Common myeloid progenitor, CD34-positive (primary cell): ENCODE measurements around the gene OSBPL6.

Experiments used
- CTCF ChIA-PET: fragments of 350-600 bp; sonication (Branson Sonifier 250); formaldehyde crosslinking; loops from one replicate; lab custom pipeline; 2021; ENCODE audit warnings: antibody characterized with exemption; lab: Charles Lee
- POLR2A ChIA-PET: fragments of 350-600 bp; sonication (Branson Sonifier 250); formaldehyde crosslinking; loops from one replicate; lab custom pipeline; 2021; ENCODE audit warnings: antibody characterized with exemption; lab: Charles Lee
- DNase-seq, 3 donors: peaks; one replicate each; pipeline versions ENCODE4 v3.0.0 to v3.0.0-alpha.2; 2013
- H3K27ac ChIP-seq, 2 experiments: 1 replicate in 1 of 2; 2 replicates in 1 of 2; pipeline ENCODE4 v1.7.0; 2013; ENCODE audit warnings: inconsistent platforms in 2 of 2, low read length in 2 of 2, mild to moderate bottlenecking in 2 of 2, low read depth in 1 of 2, moderate library complexity in 1 of 2; ENCODE audit not compliant: severe bottlenecking in 2 of 2, insufficient read depth in 1 of 2, poor library complexity in 1 of 2
- H3K27me3 ChIP-seq, 5 experiments: replicated peaks in 2 of 5; 1 replicate in 3 of 5; 2 replicates in 2 of 5; pipeline versions ENCODE4 v1.6.1 to v1.7.0; 2013; ENCODE audit warnings: low read length in 4 of 5, mild to moderate bottlenecking in 2 of 5, moderate library complexity in 2 of 5, inconsistent platforms in 1 of 5; ENCODE audit not compliant: insufficient read depth in 5 of 5, control insufficient read depth in 4 of 5
- H3K36me3 ChIP-seq, 4 experiments: 1 replicate in 2 of 4; 2 replicates in 2 of 4; pipeline versions ENCODE4 v1.6.1 to v1.7.0; 2013; ENCODE audit warnings: low read length in 3 of 4, control low read depth in 1 of 4, mild to moderate bottlenecking in 1 of 4; ENCODE audit not compliant: control insufficient read depth in 4 of 4, insufficient read depth in 4 of 4
- H3K4me1 ChIP-seq, 4 experiments: 1 replicate in 3 of 4; 2 replicates in 1 of 4; pipeline versions ENCODE4 v1.6.1 to v1.7.1; 2013; ENCODE audit warnings: low read length in 3 of 4, mild to moderate bottlenecking in 3 of 4, control low read depth in 1 of 4, inconsistent platforms in 1 of 4, moderate library complexity in 1 of 4; ENCODE audit not compliant: control insufficient read depth in 4 of 4, insufficient read depth in 4 of 4; ENCODE audit errors: control extremely low read depth in 1 of 4
- H3K4me3 ChIP-seq, 7 experiments: 1 replicate in 4 of 7; 2 replicates in 3 of 7; pipeline versions ENCODE4 v1.5.1 to v1.7.0; 2013; ENCODE audit warnings: mild to moderate bottlenecking in 7 of 7, low read length in 6 of 7, moderate library complexity in 6 of 7, inconsistent platforms in 2 of 7, low read depth in 2 of 7, control low read depth in 1 of 7; ENCODE audit not compliant: insufficient read depth in 4 of 7, control insufficient read depth in 1 of 7; ENCODE audit errors: extremely low read depth in 1 of 7
- H3K9me3 ChIP-seq, 5 experiments: 1 replicate in 4 of 5; 2 replicates in 1 of 5; pipeline versions ENCODE4 v1.6.1 to v1.7.1; 2013; ENCODE audit warnings: low read length in 4 of 5, mild to moderate bottlenecking in 2 of 5, inconsistent platforms in 1 of 5, low read depth in 1 of 5, moderate library complexity in 1 of 5; ENCODE audit not compliant: control insufficient read depth in 4 of 5, insufficient read depth in 2 of 5; ENCODE audit errors: control extremely low read depth in 1 of 5
- WGBS: methylation state at CpG from one replicate; pipeline ENCODE4 v1.1.5; 2013; ENCODE audit not compliant: insufficient coverage; 5-methylcytosine and 5-hydroxymethylcytosine counted together

OSBPL6 gene

GRCh38 chr2:178267660-178268059, 73.3 kb downstream of the OSBPL6 start:
- ChIA-PET CTCF (interaction anchor here (1.0 to 1.2 kb wide), 2 partner anchors 12 to 23 kb away, joined by 3 to 5 read pairs; no protein-coding TSS in a partner anchor), POLR2A (no interaction called here)
- 90% methylated on average over 2 of the region's 2 CpGs for WGBS

GRCh38 chr2:178268435-178268834, 74.1 kb downstream of the OSBPL6 start:
- CTCF ChIA-PET: no interaction called here
- H3K4me3 ChIP-seq: no peak overlapping the region
- no peak overlapping the region for H3K27ac ChIP-seq
- H3K9me3 ChIP-seq: no peaks in the 10 kb centered on the region
- POLR2A ChIA-PET: interaction anchor here (1.7 kb wide), 1 partner anchor 10 kb away, joined by 5 read pairs; no protein-coding TSS in a partner anchor
- no peaks in the 10 kb centered on the region for H3K27me3 ChIP-seq
- no peaks in the 10 kb centered on the region for H3K36me3 ChIP-seq
- DNase-seq: no peak
- H3K4me1 ChIP-seq: no peaks in the 10 kb centered on the region

More at GRCh38 chr2:178267660-178268059, 73.3 kb downstream of the OSBPL6 start:
- Histone ChIP-seq H3K27ac (no peak overlapping the region), H3K9me3 (no peaks in the 10 kb centered on the region), H3K4me3 (no peak overlapping the region), H3K27me3 (no peaks in the 10 kb centered on the region), H3K36me3 (no peaks in the 10 kb centered on the region), H3K4me1 (no peaks in the 10 kb centered on the region)
- no peak for DNase-seq

DNA sequence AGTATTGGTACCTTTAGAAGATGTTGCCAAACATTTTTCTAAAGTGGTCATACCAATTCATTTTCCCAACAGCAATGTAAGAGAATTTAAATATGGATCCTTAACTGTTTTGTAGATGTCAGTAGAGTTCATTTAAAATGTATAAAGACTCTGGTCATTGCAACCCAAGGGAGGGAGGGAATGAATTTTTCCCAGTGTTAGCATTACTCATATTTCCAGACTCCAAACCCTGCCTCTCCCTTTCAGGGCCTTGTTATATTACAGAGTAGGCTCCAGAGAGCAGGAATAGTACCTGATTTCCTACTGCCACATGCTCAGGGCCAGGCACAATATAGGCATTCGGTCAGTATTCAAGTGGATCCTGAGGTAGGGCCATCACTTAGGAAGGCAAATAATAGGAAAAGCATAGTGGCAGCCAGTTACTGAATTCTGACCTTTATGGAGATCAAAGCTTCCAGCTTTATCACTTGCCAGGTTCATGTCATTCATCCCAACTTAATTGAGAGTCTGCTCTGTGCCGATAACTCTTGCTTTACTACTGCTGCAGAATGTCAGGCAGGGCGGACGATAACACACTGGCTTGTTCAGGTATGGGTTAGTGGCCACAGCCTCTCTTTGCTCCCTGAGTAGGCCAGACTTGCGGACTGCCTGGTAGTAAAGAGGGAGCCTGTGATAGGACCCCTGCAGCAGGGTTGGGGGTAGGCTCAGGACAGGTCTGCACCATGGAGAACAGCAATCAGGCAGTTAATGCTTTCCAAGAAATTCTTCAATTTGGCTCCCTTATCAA, 75.3 kb downstream of the OSBPL6 start:
- no peak overlapping the region for H3K4me3 ChIP-seq
- no peaks in the 10 kb centered on the region for H3K27me3 ChIP-seq
- no peak overlapping the region for H3K27ac ChIP-seq
- CTCF ChIA-PET: no interaction called here
- 93% methylated on average over 3 of the region's 5 CpGs for WGBS
- H3K9me3 ChIP-seq: no peaks in the 10 kb centered on the region
- POLR2A ChIA-PET: interaction anchor here (1.7 kb wide), 1 partner anchor 11 kb away, joined by 5 read pairs; no protein-coding TSS in a partner anchor
- H3K36me3 ChIP-seq: no peaks in the 10 kb centered on the region
- DNase-seq: no peak
- peaks cover 0 to 7% (median 3%) of the 10 kb centered on the region in 4 experiments for H3K4me1 ChIP-seq

GRCh38 chr2:178270338-178270737, 76.0 kb downstream of the OSBPL6 start:
- Histone ChIP-seq H3K27me3 (no peaks in the 10 kb centered on the region), H3K9me3 (no peaks in the 10 kb centered on the region), H3K4me3 (no peak overlapping the region), H3K4me1 (peaks cover 0 to 10% (median 3%) of the 10 kb centered on the region in 4 experiments), H3K27ac (no peak overlapping the region), H3K36me3 (no peaks in the 10 kb centered on the region)
- POLR2A ChIA-PET: interaction anchor here (1.7 kb wide), 1 partner anchor 12 kb away, joined by 5 read pairs; no protein-coding TSS in a partner anchor
- CTCF ChIA-PET: interaction anchor here (0.5 kb wide), 1 partner anchor 17 kb away, joined by 3 read pairs; no protein-coding TSS in a partner anchor
- WGBS: 93% methylated on average over 3 of the region's 5 CpGs
- DNase-seq: no peak

DNA sequence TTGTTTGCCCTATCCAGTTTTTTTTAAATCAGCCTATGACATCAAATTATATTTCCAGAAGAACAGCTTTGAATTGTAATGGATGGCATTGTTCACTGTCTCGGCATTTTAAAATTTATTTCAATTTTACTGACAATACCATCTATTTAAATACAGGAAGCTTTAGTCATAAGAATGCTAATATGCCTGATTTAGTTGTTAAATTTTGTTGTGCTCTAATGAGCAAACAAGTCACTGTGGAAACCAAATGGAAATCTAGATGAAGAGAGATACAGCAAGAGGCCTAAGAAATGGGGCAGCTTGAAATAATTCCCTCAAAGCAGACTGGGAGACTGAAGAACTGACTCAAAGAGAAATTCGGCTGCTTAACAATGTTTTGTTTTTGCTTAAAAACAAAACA, 76.8 kb downstream of the OSBPL6 start:
- no CpG with 5 or more reads among the region's 2 CpGs for WGBS
- no peaks in the 10 kb centered on the region for H3K9me3 ChIP-seq
- POLR2A ChIA-PET: no interaction called here
- no peak overlapping the region for H3K4me3 ChIP-seq
- H3K27me3 ChIP-seq: no peaks in the 10 kb centered on the region
- H3K27ac ChIP-seq: no peak overlapping the region
- no peaks in the 10 kb centered on the region for H3K36me3 ChIP-seq
- DNase-seq: no peak
- H3K4me1 ChIP-seq: peaks cover 0 to 14% (median 9%) of the 10 kb centered on the region in 4 experiments
- CTCF ChIA-PET: interaction anchor here (0.5 kb wide), 1 partner anchor 17 kb away, joined by 3 read pairs; no protein-coding TSS in a partner anchor

- Histone ChIP-seq H3K4me3 (no peak overlapping the region), H3K27ac (no peak overlapping the region), H3K36me3 (no peaks in the 10 kb centered on the region), H3K4me1 (peaks cover 0 to 14% (median 9%) of the 10 kb centered on the region in 4 experiments), H3K9me3 (no peaks in the 10 kb centered on the region), H3K27me3 (no peaks in the 10 kb centered on the region)
- no peak for DNase-seq
- WGBS: 100% methylated on average over 1 of the region's 3 CpGs
- ChIA-PET CTCF (interaction anchor here (0.9 kb wide), 1 partner anchor 34 kb away, joined by 3 read pairs; no protein-coding TSS in a partner anchor), POLR2A (no interaction called here)
These were observed 77.5 kb downstream of the OSBPL6 start for GRCh38 chr2:178271629-178272333.
